HG03095 (cell line): ENCODE data around the gene C2orf76.
"Not testable (repeated sequence)": the region's sequence is repeated elsewhere in the genome, so short reads cannot be mapped to it uniquely, and the experiment has no call there.

Experiments used
- ATAC-seq: cut with Tn5 transposase; IDR thresholded peaks from one replicate; pipeline ENCODE4 v1.9.1; 2021; ENCODE audit warnings: moderate library complexity; ENCODE audit not compliant: unreplicated experiment

The C2orf76 gene

DNA sequence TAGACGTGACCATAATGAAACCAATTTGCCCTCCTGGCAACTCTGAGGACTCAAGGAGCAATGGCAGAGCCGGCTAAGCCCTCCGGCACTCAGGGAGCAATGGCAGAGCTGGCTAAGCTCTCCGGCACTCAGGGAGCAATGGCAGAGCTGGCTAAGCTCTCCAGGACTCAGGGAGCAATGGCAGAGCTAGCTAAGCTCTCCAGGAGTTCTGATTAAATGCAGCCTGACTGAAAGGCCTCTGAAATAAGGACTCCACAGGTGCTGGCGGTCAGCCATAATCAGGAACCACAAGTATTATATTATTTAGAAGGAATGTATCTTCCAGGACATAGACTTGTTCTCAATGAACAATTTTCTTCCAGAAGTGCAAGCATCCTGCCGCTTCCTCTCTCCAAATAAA is 65.2 kb downstream of the C2orf76 start:
- ATAC-seq: no peak

DNA sequence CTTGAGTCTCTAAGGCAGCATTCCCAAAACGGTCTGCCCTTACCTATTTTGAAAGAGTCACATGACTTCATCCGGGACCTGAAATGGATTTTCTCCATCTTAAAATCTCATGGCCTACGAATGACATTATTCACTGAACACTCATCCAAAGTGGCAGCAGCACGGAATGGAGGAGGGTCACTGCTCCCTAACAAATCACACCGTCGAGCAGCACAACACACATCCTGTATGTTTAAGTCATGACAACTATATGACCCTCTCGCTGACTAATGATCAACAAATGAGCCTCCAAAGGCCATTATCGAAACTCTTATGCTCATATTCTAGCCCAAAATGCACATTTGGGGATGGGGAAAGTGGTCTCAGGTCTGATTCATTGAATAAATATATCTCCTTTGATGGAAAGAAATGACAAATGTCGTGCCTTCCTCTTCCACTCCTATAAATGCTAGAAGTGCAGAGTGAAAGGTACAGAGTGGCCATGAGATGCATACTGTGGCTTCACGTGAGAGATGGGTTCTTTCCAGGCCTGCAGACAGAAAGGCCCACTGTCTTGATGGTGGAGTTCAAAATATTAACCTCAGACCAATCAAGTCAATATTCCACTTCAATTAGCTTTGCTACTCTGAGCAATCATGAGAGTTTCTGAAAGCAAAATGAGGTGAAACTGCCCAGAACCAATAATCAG is 70.8 kb downstream of the C2orf76 start:
- no peak for ATAC-seq

DNA sequence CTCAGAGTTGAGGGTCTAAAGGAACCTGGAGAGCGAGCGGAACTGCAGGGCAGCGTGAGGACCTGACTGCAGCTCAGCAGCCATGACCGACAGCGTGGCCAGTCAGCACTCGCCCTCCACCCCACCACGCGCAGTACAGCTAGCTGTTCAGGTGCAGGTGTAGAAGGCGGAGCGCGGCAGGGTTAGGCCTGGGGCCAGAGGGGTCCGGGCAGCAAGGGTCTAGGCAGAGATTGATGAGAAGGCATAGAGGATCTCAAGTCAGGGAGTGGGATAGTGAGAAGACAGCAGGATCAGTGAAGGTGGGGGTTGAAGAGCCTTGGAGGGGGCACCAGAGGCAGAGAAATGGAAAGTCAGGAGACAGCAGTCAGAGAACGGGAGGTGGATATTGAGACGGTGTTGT is 72.0 kb downstream of the C2orf76 start:
- ATAC-seq: no peak

- ATAC-seq: no peak
Observed at GRCh38 chr2:119293900-119294299, 72.7 kb downstream of the C2orf76 start.

- ATAC-seq: no peak
Observed at GRCh38 chr2:119293254-119293653, 73.4 kb downstream of the C2orf76 start.

- no peak for ATAC-seq
Observed at GRCh38 chr2:119292226-119292625, 74.4 kb downstream of the C2orf76 start.

DNA sequence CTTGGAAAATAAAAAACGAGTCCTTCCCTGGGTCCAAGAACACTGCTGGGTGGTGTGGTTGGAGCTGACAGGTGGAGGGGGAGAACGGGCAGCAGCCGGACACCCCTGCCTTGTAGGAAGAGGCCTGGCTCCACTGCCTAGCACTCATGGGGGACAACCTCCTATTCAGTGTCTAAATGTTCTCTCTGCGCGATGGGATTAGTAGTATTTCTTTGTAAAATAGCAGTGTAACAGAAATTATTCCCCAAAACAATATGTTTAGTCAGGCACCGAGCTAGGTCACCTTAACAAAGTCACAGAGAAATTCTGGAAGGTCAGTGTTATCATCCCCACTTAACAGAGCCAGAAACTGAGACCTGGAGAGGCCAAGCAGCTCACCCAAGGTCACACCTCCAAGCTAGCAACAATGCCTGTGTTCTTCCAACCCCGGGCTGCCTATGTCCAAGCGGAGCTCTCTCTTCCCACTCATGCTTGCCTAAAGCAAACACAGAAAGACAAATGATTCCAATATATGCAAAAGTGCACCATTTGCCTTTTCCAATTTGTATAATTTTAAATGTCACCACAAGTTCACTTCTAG is 75.0 kb downstream of the C2orf76 start:
- ATAC-seq: no peak

DNA sequence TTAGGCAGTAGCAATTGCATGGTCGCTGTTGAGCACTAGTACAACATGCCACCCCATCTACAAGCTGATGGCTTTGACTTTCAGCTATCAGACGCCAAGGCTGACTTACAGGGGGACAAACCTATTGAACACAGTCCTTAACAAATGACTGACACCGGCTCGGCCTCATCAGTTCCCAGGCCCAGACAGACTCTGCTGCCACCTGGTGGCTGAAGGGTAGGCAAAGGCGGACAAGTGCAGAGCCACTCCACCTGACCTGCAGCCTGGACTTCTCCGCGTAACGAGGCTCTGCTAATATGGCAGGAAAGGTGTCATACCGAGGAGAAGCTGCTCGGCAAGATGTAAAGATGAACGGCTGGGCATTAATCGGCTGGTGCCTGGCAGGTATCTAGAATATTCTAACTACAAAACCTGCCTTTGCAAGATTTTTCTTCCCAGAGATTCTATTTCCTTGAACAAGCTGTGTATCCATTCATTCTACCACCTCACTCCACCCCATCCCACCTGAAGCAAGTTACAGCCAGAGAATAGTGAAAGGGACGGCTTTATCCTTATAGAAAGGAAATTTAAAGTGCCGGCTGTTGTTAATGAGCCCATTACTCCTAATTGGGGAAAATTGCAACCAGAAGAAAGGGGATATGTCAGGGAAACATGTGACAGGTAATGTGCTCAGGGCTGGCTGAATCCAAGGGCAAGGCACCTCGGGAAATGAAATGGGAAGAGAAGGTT is 75.6 kb downstream of the C2orf76 start:
- ATAC-seq: no peak

DNA sequence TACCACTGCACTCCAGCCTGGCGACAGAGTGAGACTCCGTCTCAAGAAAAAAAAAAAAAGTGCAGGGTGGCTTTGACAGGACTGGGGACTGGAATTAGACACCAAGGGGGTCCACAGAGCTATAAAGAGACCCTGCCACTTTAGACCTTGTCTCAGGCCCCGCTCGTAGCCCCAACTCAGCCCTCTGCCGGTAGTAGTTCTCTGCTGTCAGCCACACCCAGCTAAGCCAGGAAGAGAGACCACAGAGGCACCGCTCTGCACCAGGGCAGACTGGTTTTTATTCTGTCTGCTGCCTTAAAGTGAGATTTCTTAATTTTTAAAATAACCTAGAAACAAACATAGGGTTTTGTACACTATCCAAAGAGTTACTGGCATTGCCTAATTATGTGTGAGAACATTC is 77.0 kb downstream of the C2orf76 start:
- no peak for ATAC-seq

DNA sequence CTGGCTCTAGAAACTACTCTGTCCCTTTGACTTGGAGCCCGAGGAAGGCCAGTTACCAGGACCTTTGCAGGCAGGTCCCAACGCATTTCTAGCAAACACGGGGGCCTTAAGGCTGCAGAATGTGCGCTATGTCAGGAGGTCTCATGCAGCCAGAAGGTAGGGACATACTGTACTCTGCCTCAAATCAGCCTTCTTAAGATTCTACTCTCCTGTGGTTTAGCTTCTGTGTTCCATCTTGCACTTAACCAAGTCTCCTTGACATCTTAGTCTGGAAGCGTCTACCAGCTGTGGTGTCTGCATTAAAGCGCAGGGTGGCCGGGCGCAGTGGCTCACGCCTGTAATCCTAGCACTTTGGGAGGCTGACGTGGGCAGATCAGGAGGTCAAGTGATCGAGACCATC is 77.5 kb downstream of the C2orf76 start:
- ATAC-seq: no peak

DNA sequence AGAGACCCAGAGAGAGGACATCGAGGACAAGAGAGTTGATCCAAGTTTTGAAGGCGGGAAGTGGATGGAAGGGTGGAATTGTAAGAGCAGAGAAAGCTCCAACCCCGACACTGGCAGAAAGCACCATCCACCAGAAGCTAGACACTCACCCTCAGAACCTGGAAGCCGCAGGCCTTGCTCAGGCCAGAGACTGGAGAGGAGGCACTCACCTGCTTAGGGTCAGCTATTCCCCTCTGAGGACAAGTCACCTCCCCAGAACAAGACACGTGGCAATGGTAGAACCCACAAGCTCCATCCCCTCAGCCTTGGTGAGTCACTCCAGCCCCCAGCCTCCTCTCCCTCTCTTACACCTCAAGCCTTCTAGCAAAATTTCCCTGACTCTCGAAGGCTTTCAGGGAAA is 78.1 kb downstream of the C2orf76 start:
- no peak for ATAC-seq

- ATAC-seq: no peak
Observed at GRCh38 chr2:119286661-119287060, 80.0 kb downstream of the C2orf76 start.

DNA sequence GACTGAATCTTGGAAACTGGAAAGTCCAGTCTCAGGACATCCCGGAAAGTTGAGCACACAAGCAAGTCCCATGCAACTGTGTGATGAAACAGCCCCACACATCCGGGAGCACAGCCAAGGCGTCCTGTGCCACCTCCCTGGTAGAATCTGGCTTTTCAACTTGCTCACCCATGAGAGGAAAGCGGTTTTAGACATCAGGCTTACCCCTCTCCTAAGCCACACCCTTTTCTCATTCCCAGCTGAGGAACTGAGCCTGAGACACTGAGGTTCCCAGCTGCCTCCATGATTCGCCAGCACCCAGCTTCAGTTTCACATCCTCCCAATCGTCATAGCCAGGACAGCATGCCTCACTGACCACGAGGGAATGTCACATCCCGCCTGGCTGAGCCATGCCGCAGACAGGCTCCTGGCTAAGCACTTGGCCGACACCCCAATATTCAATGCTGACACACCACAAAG is 82.7 kb downstream of the C2orf76 start:
- no peak for ATAC-seq

- no peak for ATAC-seq
Observed at GRCh38 chr2:119282996-119283511, 83.6 kb downstream of the C2orf76 start.

DNA sequence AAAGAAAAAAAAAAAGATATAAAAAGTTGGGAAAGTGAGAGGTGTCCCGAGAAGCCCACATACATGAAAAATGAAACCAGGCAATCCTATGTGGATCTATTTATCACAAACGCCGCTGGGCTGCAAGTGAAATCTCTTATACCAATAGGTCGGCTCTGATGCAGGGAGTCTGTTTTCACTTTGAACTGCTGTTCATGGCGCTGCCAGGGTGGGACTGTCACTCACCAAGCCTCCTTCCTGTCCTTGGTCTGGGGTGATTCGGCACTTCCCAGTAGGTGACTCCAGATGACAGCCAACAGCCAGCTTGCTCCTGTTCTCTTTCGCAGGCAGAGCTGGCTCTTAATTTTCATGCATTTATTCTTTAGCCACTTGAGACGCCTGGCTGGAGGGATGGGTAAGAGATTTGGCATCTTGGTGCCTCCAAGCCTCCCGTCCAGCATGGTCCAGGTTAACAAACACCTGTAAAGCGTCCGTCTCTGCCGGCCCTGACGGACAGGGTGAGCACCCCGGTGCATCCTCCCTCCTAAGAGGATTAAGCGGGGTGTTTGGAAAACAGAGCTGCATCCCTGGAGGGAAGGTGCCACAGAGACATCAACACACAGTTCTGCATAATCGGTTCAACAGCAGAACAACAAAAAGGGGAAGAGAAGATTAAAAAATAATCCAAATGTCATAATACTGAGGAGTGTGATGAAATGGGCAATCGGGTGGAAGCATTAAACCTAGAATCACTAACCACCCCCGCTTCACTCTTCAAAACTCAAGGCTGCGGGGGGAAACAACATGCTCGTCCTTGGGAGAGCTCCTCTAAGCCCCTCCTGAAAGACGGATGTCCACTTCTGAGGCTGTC is 84.3 kb downstream of the C2orf76 start:
- ATAC-seq: no peak

DNA sequence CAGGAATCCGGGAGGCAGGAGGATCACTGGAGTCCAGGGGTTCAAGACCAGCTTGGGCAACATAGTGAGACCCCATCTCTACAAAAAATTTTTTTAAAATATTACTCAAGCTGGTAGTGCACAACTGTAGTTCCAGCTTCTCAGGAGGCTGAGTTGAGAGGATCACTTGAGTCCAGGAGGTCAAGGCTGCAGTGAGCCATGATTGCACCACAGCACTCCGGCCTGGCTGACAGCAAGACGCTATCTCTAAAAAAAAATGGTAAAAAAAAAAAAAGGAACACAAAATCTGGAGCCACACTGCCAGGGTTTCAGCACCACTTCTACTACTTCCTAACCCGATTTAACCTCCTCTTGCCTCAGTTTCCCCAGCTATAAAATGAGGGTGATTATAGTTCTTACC is 86.0 kb downstream of the C2orf76 start:
- ATAC-seq: no peak

- no peak for ATAC-seq
Observed at GRCh38 chr2:119279666-119280065, 87.0 kb downstream of the C2orf76 start.

GRCh38 chr2:119278946-119279345 is 87.7 kb downstream of the C2orf76 start:
- ATAC-seq: no peak

- ATAC-seq: not testable (repeated sequence)
Observed at GRCh38 chr2:119278385-119278784, 88.2 kb downstream of the C2orf76 start.

DNA sequence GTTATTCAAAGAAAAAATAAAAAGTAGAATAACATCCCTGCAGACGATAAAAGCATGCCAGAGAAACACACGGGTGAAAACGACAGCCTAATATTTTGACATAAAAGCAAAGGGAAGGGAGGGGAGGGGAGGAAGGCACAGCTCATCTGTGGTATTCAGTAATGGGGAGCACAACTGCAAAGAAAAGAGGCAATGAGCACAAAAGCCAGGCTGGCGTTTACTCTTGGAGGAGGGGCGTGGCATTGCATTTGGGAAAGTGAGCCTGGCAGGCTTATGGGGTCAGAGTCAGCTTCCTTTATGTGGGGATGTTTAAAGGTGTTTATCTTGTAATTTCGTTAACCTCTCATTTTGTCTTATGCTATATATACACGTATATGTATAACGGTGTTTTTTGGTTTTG is 89.8 kb downstream of the C2orf76 start:
- ATAC-seq: no peak

- ATAC-seq: no peak
Observed at GRCh38 chr2:119267604-119268003, 99.0 kb downstream of the C2orf76 start.
